ENCODE measurements around the gene MAP3K6.

GRCh38 chr1:27377760-27378495 is 11.2 kb upstream of the MAP3K6 start:
- TF ChIP-seq CTCF (IDR thresholded peaks at IDR 0.05; ENCODE audit: low read length) (no peak), EZH2 (optimal IDR thresholded peaks at IDR 0.05; ENCODE audit: low read depth, low read length) (no peak)

Measured in MM.1S (cell line).